GM12878 (cell line): Measurements from ENCODE around the gene RBPJ. TPM values are rescaled to one million over a fixed set of nuclear protein-coding genes. Genes with fewer than 3 reads are reported as not detected.

Experiments used
- ATAC-seq: fragments of 200-7000 bp; cut with Tn5 transposase; 3 replicates; pipeline ENCODE4 v1.9.1; 2020; ENCODE audit warnings: mild to moderate bottlenecking, moderate library complexity
- BruUV-seq: library from RNA; stranded (reverse); fragments of 400-500 nt; replicated peaks from 2 replicates; lab custom pipeline; 2021; lab: Mats Ljungman, UMichigan
- CTCF ChIA-PET: fragments of 300-600 bp; sonication (Branson Sonifier 250); formaldehyde crosslinking; extraction: SDS; loops from one replicate; lab custom pipeline; 2021; ENCODE audit warnings: inconsistent platforms; lab: Yijun Ruan, JAX
- POLR2A ChIA-PET: fragments of 350-600 bp; formaldehyde crosslinking; extraction: SDS; loops from one replicate; lab custom pipeline; 2021; ENCODE audit warnings: inconsistent platforms; lab: Charles Lee
- RAD21 ChIA-PET: fragments of 300-600 bp; sonication (Branson Sonifier 250); formaldehyde crosslinking; loops from one replicate; lab custom pipeline; 2023; ENCODE audit warnings: antibody characterized with exemption; ENCODE audit not compliant: unreplicated experiment; lab: Charles Lee
- SMC1A ChIA-PET: fragments of 300-600 bp; sonication (Branson Sonifier 250); formaldehyde crosslinking; loops from one replicate; lab custom pipeline; 2023; ENCODE audit not compliant: unreplicated experiment, uncharacterized antibody; lab: Charles Lee
- DNase-seq: peaks from one replicate; pipeline ENCODE4 v3.0.0-alpha.2; 2011; ENCODE audit warnings: low read depth, low spot score
- FAIRE-seq: peaks from 3 replicates; lab custom pipeline; 2011; peaks lifted over from hg19 to GRCh38; lab: Jason Lieb, UNC
- H2AFZ ChIP-seq: 2 replicates; pipeline ENCODE4 v1.6.0; 2011; ENCODE audit warnings: low read depth, low read length, control low read depth; ENCODE audit not compliant: control insufficient read depth
- H3K27ac ChIP-seq: 2 replicates; pipeline ENCODE4 v1.5.1; 2011; ENCODE audit warnings: control low read depth; ENCODE audit not compliant: control insufficient read depth, insufficient read depth
- H3K27me3 ChIP-seq, 2 experiments: replicated peaks in 1 of 2; 2 replicates each; pipeline versions ENCODE4 v1.6.0 to v1.6.1; 2011; ENCODE audit warnings: low read length in 1 of 2; ENCODE audit not compliant: control insufficient read depth in 2 of 2, insufficient read depth in 2 of 2
- H3K36me3 ChIP-seq, 2 experiments: 2 replicates each; pipeline ENCODE4 v1.5.1; 2011; ENCODE audit warnings: low read length in 1 of 2; ENCODE audit not compliant: control insufficient read depth in 2 of 2, insufficient read depth in 2 of 2
- H3K4me1 ChIP-seq: 2 replicates; pipeline ENCODE4 v1.6.1; 2011; ENCODE audit warnings: mild to moderate bottlenecking, low read length, moderate library complexity, mixed read lengths; ENCODE audit not compliant: control insufficient read depth, insufficient read depth
- H3K4me2 ChIP-seq: 2 replicates; pipeline ENCODE4 v1.6.0; 2011; ENCODE audit warnings: control low read depth; ENCODE audit not compliant: control insufficient read depth, insufficient read depth
- H3K4me3 ChIP-seq: fragments of 200-600 bp; sonication (generic); 2 replicates; pipeline ENCODE4 v1.5.1; 2016
- H3K79me2 ChIP-seq: 2 replicates; pipeline ENCODE4 v1.6.0; 2011; ENCODE audit warnings: low read length; ENCODE audit not compliant: control insufficient read depth, insufficient read depth
- H3K9ac ChIP-seq: 2 replicates; pipeline ENCODE4 v1.8.0; 2011; ENCODE audit warnings: low read length, control low read depth, mixed read lengths; ENCODE audit not compliant: control insufficient read depth, insufficient read depth
- H3K9me3 ChIP-seq: replicated peaks from 3 replicates; pipeline ENCODE4 v1.5.1; 2011; ENCODE audit warnings: mild to moderate bottlenecking, low read length; ENCODE audit not compliant: control insufficient read depth, insufficient read depth
- H4K20me1 ChIP-seq: 2 replicates; pipeline ENCODE4 v1.6.0; 2011; ENCODE audit not compliant: control insufficient read depth, insufficient read depth
- BCL11A ChIP-seq: IDR thresholded peaks from 2 replicates; pipeline ENCODE4 v1.6.1; 2011; ENCODE audit warnings: low read depth, low read length
- GABPA ChIP-seq: IDR thresholded peaks from 2 replicates; pipeline ENCODE4 v1.6.1; 2014; ENCODE audit warnings: antibody characterized with exemption, low read depth, mild to moderate bottlenecking, inconsistent platforms
- PML ChIP-seq: IDR thresholded peaks from 2 replicates; pipeline ENCODE4 v1.6.1; 2012; ENCODE audit warnings: low read length, inconsistent platforms
- POLR2AphosphoS2 ChIP-seq: IDR thresholded peaks from 2 replicates; pipeline ENCODE4 v1.6.1; 2011; ENCODE audit warnings: low read depth, mild to moderate bottlenecking, low read length, improper control_type of control experiment, moderate library complexity
- RAD51 ChIP-seq: fragments of 450-650 bp; IDR thresholded peaks from 2 replicates; pipeline ENCODE4 v1.6.1; 2016; ENCODE audit warnings: moderate library complexity, mild to moderate bottlenecking, inconsistent platforms
- whole genome bisulfite sequencing: methylation state at CpG from one replicate; pipeline ENCODE4 v1.1.6; 2016; ENCODE audit warnings: low lambda C conversion rate; ENCODE audit not compliant: insufficient replicate concordance, insufficient coverage; ENCODE audit errors: missing lambda C conversion rate; 5-methylcytosine and 5-hydroxymethylcytosine counted together
- in situ Hi-C: fragments of 300-500 bp; cut with MboI; formaldehyde crosslinking; loops from 9 replicates; pipeline ENCODE4 v1.14.3; 2018; ENCODE audit warnings: mixed read lengths
- intact Hi-C: fragments of 100-400 bp; cut with micrococcal nuclease; formaldehyde crosslinking; loops from one replicate; pipeline ENCODE4 v1.14.2; 2022; ENCODE audit not compliant: unreplicated experiment
- polyA plus RNA-seq, 11 experiments: library from polyadenylated mRNA; depleted of rRNA in 4 of 11; unstranded in 6 of 11; stranded (reverse) in 5 of 11; fragments of >200 nt; fragmentation: Nextera tagmentation in 4 of 11; fragmentation: Illumina TruSeq in 1 of 11; extraction: Ambion mirVana in 4 of 11; extraction: Trizol in 1 of 11; gene quantifications; 1 replicate in 1 of 11; 2 replicates in 10 of 11; pipeline versions ENCODE4 v1.2.1 to v1.2.3, GENCODE V29; 2011 to 2016; ENCODE audit warnings: inconsistent platforms in 2 of 11, missing spikeins in 2 of 11, low read depth in 1 of 11
- total RNA-seq, 4 experiments: library from RNA; depleted of rRNA in 3 of 4; stranded (reverse); fragments of >200 nt in 3 of 4; fragmentation: Illumina TruSeq in 1 of 4; extraction: Trizol in 1 of 4; gene quantifications; 2 replicates each; pipeline versions ENCODE4 v1.2.1 to v1.2.3, GENCODE V29; 2013 to 2021
- TF ChIP-seq, protein P1 (sequence below): IDR thresholded peaks from 2 replicates; pipeline ENCODE4 v1.6.1; 2012; ENCODE audit warnings: improper control_type of control experiment, low read depth, low read length; ENCODE audit not compliant: insufficient replicate concordance

Gene RBPJ
- total and polyA plus RNA-seq, 10 of the 15 experiments (the other 5 are each of a cell fraction or from before 2014, with no cell fraction given), result 24.5 to 87.6 (median 41.6) TPM

DNA sequence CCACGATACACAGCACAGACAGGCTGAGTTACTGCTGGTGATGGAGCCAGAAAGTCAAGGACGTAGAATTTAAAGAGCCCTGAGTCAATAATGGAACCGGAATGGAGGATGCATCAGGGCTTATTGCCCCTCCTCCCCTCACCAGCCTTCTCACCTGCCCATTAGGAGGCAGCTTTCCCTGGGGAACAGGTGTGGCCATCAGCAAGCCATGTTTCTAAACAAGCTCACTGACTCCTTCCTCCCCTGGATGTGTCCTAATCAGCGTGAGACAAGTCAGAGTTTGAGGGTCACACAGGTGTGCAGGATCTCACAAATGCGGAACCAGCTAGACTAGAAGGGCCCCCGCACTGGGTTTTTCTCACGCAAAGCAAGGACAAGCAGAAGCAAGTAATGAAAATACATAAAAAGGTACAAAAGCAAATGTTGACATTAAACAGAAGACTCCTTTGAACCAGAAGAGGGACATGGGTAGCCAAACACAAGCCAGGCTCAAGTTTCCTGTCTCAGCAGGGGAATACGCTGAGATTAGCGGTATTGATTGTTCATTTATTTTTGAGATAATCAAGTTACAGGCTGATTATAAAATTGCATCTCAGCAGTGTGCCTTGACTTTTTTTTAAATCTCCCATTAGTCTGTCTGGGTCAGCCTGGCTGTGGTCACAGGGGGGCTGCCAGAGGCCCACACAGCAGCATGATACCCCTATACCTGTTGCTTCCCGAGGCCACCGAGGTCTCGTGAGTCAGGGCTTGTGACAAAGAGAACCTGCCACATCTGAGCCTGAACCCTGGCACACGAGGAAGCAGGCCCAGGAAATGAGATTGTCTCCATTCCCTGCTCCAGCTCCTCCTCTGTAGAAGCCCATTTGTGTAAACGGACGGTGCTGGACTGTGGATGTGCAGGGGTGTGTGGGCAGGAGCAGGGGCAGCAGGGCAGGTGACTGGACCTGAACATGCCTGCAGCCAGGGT, 132.0 kb downstream of the RBPJ start:
- H3K27ac ChIP-seq, result no peak overlapping the region
- H3K9ac ChIP-seq, result no peak overlapping the region
- in situ Hi-C loops, result no loop called here
- H3K4me3 ChIP-seq, result no peak overlapping the region
- FAIRE-seq, result no peak
- ChIA-PET CTCF (interaction anchor here (1.2 kb wide), 1 partner anchor 8 kb away, joined by 5 read pairs; no protein-coding TSS in a partner anchor), POLR2A (no interaction called here), SMC1A (interaction anchor here (1.0 to 1.5 kb wide), 3 partner anchors 10 to 556 kb away, joined by 3 to 8 read pairs (median 8); no protein-coding TSS in a partner anchor), RAD21 (interaction anchor here (1.8 kb wide), 1 partner anchor 558 kb away, joined by 5 read pairs; no protein-coding TSS in a partner anchor)
- H3K79me2 ChIP-seq, result no peaks in the 10 kb centered on the region
- H3K4me1 ChIP-seq, result no peaks in the 10 kb centered on the region
- no peak for TF ChIP-seq GABPA
- no peak for TF ChIP-seq BCL11A
- TF ChIP-seq PML, result no peak
- TF ChIP-seq RAD51, result no peak
- TF ChIP-seq, protein P1, sequence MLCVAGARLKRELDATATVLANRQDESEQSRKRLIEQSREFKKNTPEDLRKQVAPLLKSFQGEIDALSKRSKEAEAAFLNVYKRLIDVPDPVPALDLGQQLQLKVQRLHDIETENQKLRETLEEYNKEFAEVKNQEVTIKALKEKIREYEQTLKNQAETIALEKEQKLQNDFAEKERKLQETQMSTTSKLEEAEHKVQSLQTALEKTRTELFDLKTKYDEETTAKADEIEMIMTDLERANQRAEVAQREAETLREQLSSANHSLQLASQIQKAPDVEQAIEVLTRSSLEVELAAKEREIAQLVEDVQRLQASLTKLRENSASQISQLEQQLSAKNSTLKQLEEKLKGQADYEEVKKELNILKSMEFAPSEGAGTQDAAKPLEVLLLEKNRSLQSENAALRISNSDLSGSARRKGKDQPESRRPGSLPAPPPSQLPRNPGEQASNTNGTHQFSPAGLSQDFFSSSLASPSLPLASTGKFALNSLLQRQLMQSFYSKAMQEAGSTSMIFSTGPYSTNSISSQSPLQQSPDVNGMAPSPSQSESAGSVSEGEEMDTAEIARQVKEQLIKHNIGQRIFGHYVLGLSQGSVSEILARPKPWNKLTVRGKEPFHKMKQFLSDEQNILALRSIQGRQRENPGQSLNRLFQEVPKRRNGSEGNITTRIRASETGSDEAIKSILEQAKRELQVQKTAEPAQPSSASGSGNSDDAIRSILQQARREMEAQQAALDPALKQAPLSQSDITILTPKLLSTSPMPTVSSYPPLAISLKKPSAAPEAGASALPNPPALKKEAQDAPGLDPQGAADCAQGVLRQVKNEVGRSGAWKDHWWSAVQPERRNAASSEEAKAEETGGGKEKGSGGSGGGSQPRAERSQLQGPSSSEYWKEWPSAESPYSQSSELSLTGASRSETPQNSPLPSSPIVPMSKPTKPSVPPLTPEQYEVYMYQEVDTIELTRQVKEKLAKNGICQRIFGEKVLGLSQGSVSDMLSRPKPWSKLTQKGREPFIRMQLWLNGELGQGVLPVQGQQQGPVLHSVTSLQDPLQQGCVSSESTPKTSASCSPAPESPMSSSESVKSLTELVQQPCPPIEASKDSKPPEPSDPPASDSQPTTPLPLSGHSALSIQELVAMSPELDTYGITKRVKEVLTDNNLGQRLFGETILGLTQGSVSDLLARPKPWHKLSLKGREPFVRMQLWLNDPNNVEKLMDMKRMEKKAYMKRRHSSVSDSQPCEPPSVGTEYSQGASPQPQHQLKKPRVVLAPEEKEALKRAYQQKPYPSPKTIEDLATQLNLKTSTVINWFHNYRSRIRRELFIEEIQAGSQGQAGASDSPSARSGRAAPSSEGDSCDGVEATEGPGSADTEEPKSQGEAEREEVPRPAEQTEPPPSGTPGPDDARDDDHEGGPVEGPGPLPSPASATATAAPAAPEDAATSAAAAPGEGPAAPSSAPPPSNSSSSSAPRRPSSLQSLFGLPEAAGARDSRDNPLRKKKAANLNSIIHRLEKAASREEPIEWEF, result no peak
- TF ChIP-seq POLR2AphosphoS2, result no peak
- no peak for DNase-seq
- no peak overlapping the region for H2AFZ ChIP-seq
- intact Hi-C loops, result no loop called here
- 59% methylated on average over 15 of the region's 15 CpGs for WGBS
- no peaks in the 10 kb centered on the region for H3K9me3 ChIP-seq
- H4K20me1 ChIP-seq, result no peaks in the 10 kb centered on the region
- no peak for ATAC-seq
- no peaks in the 10 kb centered on the region for H3K27me3 ChIP-seq
- H3K4me2 ChIP-seq, result no peak overlapping the region
- no TSS peak for BruUV-seq
- H3K36me3 ChIP-seq, result no peaks in the 10 kb centered on the region
